ENCODE results near the gene RPS8. TPM values are rescaled to one million over a fixed set of nuclear protein-coding genes. Genes with fewer than 3 reads are reported as not detected.

Gene RPS8
- total and polyA plus RNA-seq, 2 of the 8 experiments (the other 6 are each of a cell fraction or from before 2014, with no cell fraction given): 2,261 to 2,407 TPM

GRCh38 chr1:44817307-44817706 lies 42.0 kb downstream of the RPS8 start (continued):
- TF ChIP-seq CHD7 (IDR thresholded peaks at IDR 0.05; ENCODE audit: insufficient replicate concordance, low read length) (no peak), BRCA1 (IDR thresholded peaks at IDR 0.05; ENCODE audit: low read depth, low read length) (no peak), JUND (IDR thresholded peaks at IDR 0.05; ENCODE audit: low read length) (no peak), RNF2 (IDR thresholded peaks at IDR 0.05; ENCODE audit: borderline replicate concordance, low read depth, low read length, missing control alignments, poor library complexity, severe bottlenecking) (no peak), RBBP5 (IDR thresholded peaks at IDR 0.05; ENCODE audit: borderline replicate concordance, low read depth, low read length) (no peak), CTCF (IDR thresholded peaks at IDR 0.05; ENCODE audit: control extremely low read depth in 1 of 3, insufficient read depth in 1 of 3, low read depth in 1 of 3, low read length in 3 of 3) (no peak), JUN (IDR thresholded peaks at IDR 0.05; ENCODE audit: low read depth, low read length) (no peak), ZNF274 (IDR thresholded peaks at IDR 0.05; ENCODE audit: borderline replicate concordance, extremely low read depth, low read length) (no peak), ASH2L (IDR thresholded peaks at IDR 0.05; ENCODE audit: low read length) (no peak)
